Measurements from ENCODE around the gene HELZ2.

GRCh38 chr20:63568170-63568981, 5.7 kb downstream of the HELZ2 start:
- no peak for TF ChIP-seq MAX (CRISPR knock-in tag; IDR thresholded peaks at IDR 0.05)
- TF ChIP-seq, protein P1, sequence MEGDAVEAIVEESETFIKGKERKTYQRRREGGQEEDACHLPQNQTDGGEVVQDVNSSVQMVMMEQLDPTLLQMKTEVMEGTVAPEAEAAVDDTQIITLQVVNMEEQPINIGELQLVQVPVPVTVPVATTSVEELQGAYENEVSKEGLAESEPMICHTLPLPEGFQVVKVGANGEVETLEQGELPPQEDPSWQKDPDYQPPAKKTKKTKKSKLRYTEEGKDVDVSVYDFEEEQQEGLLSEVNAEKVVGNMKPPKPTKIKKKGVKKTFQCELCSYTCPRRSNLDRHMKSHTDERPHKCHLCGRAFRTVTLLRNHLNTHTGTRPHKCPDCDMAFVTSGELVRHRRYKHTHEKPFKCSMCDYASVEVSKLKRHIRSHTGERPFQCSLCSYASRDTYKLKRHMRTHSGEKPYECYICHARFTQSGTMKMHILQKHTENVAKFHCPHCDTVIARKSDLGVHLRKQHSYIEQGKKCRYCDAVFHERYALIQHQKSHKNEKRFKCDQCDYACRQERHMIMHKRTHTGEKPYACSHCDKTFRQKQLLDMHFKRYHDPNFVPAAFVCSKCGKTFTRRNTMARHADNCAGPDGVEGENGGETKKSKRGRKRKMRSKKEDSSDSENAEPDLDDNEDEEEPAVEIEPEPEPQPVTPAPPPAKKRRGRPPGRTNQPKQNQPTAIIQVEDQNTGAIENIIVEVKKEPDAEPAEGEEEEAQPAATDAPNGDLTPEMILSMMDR (IDR thresholded peaks at IDR 0.05), result no peak
- TF ChIP-seq NR2C2 (CRISPR knock-in tag; IDR thresholded peaks at IDR 0.05), result no peak
- TF ChIP-seq, protein P2, sequence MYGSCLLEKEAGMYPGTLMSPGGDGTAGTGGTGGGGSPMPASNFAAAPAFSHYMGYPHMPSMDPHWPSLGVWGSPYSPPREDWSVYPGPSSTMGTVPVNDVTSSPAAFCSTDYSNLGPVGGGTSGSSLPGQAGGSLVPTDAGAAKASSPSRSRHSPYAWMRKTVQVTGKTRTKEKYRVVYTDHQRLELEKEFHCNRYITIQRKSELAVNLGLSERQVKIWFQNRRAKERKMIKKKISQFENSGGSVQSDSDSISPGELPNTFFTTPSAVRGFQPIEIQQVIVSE (CRISPR knock-in tag; IDR thresholded peaks at IDR 0.05; ENCODE audit: borderline replicate concordance), result no peak
- TF ChIP-seq, protein P3, sequence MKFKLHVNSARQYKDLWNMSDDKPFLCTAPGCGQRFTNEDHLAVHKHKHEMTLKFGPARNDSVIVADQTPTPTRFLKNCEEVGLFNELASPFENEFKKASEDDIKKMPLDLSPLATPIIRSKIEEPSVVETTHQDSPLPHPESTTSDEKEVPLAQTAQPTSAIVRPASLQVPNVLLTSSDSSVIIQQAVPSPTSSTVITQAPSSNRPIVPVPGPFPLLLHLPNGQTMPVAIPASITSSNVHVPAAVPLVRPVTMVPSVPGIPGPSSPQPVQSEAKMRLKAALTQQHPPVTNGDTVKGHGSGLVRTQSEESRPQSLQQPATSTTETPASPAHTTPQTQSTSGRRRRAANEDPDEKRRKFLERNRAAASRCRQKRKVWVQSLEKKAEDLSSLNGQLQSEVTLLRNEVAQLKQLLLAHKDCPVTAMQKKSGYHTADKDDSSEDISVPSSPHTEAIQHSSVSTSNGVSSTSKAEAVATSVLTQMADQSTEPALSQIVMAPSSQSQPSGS (CRISPR knock-in tag; IDR thresholded peaks at IDR 0.05; ENCODE audit: borderline replicate concordance, low read depth), result no peak
